ENCODE results near the gene DGKH.

DNA sequence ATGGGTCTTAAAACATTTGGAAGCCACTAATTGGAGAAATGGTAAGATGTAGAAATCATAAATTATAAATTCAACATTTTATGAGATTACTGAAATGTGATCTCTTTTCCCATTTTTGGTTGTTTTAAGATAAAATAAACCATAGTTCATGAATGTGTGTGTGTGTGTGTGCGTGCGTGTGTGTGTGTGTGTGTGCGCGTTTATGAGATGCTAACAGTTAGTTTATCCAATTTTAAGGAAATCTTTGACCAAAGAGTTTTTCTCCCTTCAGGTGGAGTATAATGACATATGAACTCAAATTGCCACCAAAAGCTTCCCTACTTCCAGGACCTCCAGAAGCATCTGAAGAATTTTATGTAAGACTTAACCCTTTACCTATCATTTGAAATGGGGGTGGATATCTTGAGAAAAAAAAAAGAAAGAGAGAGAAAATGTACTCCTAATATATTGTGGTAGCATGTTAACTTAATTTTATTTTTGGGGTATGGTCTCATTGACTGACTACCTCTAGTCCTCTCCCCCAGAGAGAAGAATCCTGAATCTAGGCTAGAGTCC lies 125.4 kb downstream of the DGKH start:
- TF ChIP-seq, protein P1, sequence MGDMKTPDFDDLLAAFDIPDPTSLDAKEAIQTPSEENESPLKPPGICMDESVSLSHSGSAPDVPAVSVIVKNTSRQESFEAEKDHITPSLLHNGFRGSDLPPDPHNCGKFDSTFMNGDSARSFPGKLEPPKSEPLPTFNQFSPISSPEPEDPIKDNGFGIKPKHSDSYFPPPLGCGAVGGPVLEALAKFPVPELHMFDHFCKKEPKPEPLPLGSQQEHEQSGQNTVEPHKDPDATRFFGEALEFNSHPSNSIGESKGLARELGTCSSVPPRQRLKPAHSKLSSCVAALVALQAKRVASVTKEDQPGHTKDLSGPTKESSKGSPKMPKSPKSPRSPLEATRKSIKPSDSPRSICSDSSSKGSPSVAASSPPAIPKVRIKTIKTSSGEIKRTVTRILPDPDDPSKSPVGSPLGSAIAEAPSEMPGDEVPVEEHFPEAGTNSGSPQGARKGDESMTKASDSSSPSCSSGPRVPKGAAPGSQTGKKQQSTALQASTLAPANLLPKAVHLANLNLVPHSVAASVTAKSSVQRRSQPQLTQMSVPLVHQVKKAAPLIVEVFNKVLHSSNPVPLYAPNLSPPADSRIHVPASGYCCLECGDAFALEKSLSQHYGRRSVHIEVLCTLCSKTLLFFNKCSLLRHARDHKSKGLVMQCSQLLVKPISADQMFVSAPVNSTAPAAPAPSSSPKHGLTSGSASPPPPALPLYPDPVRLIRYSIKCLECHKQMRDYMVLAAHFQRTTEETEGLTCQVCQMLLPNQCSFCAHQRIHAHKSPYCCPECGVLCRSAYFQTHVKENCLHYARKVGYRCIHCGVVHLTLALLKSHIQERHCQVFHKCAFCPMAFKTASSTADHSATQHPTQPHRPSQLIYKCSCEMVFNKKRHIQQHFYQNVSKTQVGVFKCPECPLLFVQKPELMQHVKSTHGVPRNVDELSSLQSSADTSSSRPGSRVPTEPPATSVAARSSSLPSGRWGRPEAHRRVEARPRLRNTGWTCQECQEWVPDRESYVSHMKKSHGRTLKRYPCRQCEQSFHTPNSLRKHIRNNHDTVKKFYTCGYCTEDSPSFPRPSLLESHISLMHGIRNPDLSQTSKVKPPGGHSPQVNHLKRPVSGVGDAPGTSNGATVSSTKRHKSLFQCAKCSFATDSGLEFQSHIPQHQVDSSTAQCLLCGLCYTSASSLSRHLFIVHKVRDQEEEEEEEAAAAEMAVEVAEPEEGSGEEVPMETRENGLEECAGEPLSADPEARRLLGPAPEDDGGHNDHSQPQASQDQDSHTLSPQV (IDR thresholded peaks at IDR 0.05), result no peak
- no peak for TF ChIP-seq SP1 (IDR thresholded peaks at IDR 0.05; ENCODE audit: low read depth, low read length)
- TF ChIP-seq ZNF622 (IDR thresholded peaks at IDR 0.05), result no peak
- TF ChIP-seq, protein P2, sequence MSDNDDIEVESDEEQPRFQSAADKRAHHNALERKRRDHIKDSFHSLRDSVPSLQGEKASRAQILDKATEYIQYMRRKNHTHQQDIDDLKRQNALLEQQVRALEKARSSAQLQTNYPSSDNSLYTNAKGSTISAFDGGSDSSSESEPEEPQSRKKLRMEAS (IDR thresholded peaks at IDR 0.05; ENCODE audit: low read depth, low read length), result no peak
- TF ChIP-seq CREB1 (IDR thresholded peaks at IDR 0.05; ENCODE audit: low read depth), result no peak
- no peak for TF ChIP-seq EP300 (IDR thresholded peaks at IDR 0.05; ENCODE audit: borderline replicate concordance in 1 of 2, control insufficient read depth in 1 of 2, low read depth in 2 of 2, low read length in 2 of 2)
- TF ChIP-seq FOXK2 (IDR thresholded peaks at IDR 0.05), result no peak
